ENCODE data around the gene LTA4H.

The LTA4H gene

DNA sequence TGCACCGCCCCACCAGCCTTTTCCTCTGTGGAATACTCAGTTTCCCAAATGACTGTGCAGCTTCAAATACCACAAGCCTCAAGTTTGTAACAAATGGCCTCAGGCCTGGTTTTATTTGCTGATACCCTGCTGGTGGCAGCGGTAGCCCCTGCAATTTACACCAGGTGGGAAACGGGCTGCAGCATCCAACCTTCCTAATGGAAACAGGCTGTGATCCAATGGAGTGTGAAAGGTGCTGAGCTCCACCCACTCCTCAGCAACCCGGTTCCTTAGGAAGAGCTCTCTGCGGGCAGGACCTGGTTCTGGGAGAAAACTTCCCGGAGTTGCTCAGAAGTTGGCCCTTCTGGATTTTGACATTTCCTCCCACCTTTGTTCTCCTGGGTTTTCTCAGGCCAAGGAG lies 41.7 kb upstream of the LTA4H start:
- ChIA-PET CTCF (interaction anchor here (0.8 kb wide), 1 partner anchor 138 kb away, joined by 3 read pairs; no protein-coding TSS in a partner anchor), POLR2A (no interaction called here)
- TF ChIP-seq, protein P1, sequence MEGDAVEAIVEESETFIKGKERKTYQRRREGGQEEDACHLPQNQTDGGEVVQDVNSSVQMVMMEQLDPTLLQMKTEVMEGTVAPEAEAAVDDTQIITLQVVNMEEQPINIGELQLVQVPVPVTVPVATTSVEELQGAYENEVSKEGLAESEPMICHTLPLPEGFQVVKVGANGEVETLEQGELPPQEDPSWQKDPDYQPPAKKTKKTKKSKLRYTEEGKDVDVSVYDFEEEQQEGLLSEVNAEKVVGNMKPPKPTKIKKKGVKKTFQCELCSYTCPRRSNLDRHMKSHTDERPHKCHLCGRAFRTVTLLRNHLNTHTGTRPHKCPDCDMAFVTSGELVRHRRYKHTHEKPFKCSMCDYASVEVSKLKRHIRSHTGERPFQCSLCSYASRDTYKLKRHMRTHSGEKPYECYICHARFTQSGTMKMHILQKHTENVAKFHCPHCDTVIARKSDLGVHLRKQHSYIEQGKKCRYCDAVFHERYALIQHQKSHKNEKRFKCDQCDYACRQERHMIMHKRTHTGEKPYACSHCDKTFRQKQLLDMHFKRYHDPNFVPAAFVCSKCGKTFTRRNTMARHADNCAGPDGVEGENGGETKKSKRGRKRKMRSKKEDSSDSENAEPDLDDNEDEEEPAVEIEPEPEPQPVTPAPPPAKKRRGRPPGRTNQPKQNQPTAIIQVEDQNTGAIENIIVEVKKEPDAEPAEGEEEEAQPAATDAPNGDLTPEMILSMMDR (IDR thresholded peaks at IDR 0.05; ENCODE audit: insufficient read depth, low read length, missing control alignments): no peak
- no peak overlapping the region for H3K4me3 ChIP-seq (ENCODE audit: low read depth, low read length)
- DNase-seq (ENCODE audit: low read depth, low spot score): no peak

DNA sequence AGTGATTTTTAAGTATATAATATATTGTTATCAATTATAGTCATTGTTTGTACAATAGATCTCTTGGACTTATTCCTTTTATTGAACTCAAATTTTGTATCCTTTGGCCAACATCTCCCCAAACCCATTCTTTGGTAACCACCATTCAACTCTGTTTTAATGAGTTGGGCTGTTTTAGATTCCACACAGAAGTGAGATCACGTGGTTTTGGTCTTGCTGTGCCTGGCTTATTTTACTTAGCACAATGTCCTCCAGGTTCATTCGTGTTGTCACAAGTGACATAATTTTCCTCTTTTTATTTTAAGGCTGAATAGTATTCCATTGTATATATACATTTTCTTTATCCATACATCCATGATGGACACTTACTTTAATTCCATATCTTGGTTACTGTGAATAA lies 40.2 kb upstream of the LTA4H start:
- TF ChIP-seq, protein P1 (IDR thresholded peaks at IDR 0.05; ENCODE audit: insufficient read depth, low read length, missing control alignments): no peak
- POLR2A ChIA-PET: no interaction called here
- DNase-seq (ENCODE audit: low read depth, low spot score): no peak
- H3K4me3 ChIP-seq (ENCODE audit: low read depth, low read length): no peak overlapping the region
- CTCF ChIA-PET: interaction anchor here (1.3 kb wide), 1 partner anchor 441 kb away, joined by 3 read pairs; no protein-coding TSS in a partner anchor

DNA sequence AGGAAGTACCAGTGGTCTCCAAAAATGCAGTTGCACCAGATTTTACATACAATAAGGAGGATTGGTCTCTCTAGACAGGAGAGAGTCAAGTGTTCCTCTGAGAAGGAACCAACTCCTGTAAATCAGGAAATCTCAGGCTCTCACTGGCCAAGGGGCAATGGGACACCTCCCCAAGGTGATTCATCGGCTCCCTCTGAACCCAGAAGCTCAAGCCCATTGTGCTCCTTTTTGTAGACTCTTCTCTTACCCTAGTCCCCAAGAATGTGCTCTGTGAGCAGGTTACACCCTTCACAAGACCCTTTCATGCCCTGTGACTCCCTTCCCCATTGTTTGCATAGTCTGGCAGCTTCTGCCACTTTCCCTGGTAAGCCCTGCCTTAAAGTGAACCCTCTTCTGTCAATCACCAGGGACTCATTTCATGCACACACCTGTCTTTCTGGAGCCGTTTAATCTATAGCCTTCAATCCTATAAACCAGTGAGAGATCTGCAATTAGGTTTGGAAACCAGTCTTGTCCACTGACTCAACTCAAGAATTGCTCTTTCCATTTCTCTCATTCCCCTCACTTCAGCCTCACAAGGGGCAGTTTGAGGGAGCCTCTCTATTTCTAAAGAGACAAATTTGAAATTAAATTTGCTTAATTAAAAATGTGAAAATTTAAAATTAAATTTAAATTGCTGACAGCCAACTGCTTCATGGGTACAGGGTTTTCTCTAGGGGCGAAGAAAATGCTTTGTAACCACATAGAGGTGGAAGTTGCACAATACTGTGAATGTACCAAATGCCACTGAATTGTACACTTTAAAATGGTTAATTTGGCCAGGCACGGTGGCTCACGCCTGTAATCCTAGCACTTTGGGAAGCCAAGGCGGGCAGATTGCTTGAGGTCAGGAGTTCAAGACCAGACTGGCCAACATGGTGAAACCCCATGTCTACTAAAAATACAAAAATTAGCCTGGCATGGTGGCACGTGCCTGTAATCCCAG lies 38.3 kb upstream of the LTA4H start:
- DNase-seq (ENCODE audit: low read depth, low spot score): no peak
- TF ChIP-seq, protein P1 (IDR thresholded peaks at IDR 0.05; ENCODE audit: insufficient read depth, low read length, missing control alignments): no peak
- POLR2A ChIA-PET: no interaction called here
- H3K4me3 ChIP-seq (ENCODE audit: low read depth, low read length): no peak overlapping the region
- CTCF ChIA-PET: interaction anchor here (0.9 to 11.8 kb wide), 9 partner anchors 10 to 443 kb away, joined by 3 to 177 read pairs (median 4); no protein-coding TSS in a partner anchor

DNA sequence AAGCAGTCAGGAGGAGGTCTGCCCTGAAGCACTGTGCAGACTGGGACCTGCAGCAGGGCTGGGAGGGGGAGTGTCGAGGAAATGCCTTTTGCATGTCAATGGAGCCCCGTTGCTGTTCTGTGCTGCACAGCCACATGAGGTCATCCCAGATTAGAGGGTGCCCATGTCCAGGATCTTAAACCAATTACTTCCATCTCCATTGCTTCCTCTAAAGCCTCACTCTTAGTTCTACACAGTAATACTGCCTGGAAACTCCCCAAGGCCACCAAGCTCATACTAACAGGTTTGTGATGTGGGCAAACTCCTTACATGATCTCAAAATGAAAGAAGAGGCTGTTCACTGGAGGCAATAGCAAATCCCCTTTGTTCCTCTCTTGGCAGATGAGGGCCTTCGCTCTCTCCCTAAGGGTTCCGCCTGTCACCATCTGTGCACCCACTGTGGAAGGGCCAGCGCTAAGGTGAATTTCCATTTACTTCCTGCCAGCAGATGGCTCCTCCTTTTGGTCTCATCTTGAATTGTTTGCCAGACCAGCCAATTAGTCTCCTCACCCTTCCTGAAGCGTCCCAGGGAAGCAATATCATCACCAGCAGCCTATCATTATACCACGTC lies 35.4 kb upstream of the LTA4H start:
- no peak for DNase-seq (ENCODE audit: low read depth, low spot score)
- ChIA-PET POLR2A (no interaction called here), CTCF (interaction anchor here (1.4 to 11.8 kb wide), 3 partner anchors 9 to 445 kb away, joined by 4 to 177 read pairs (median 5); no protein-coding TSS in a partner anchor)
- TF ChIP-seq, protein P1 (IDR thresholded peaks at IDR 0.05; ENCODE audit: insufficient read depth, low read length, missing control alignments): no peak
- H3K4me3 ChIP-seq (ENCODE audit: low read depth, low read length): no peak overlapping the region

DNA sequence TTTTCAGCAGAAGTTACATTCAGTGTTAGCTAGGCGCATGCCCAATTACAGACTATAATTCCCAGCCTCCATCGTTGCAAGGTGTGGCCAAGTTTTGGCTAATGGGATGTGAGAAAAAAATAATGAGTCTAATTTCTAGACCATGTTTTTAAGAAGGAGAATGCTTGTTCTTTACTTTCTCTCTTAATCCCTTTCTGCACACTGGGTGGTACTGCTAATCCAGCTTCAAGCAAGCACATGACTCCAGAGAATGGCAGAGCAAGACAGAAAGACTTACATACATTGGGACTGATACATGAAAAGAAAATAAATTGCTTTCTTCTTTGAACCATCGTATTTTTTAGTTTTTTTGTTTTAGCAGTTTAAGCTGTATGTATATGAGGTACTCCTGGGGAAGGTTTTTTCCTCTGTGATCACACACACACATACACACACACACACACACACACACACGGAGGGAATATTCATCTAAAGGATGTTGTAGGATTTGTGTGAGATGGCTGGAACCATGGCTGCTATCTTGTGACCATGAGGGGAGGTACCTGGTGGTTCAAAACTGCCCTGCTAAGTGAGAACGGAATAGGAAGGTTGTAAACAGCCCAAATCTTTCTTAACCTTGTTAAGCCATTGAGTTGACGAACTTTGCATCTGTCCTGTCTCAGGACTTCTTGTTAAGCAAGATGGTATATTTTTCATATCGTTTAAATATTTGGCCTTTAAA lies 34.3 kb upstream of the LTA4H start:
- CTCF ChIA-PET: interaction anchor here (1.3 to 11.8 kb wide), 2 partner anchors 9 to 144 kb away, joined by 4 to 177 read pairs; no protein-coding TSS in a partner anchor
- POLR2A ChIA-PET: no interaction called here
- DNase-seq (ENCODE audit: low read depth, low spot score): no peak
- H3K4me3 ChIP-seq (ENCODE audit: low read depth, low read length): no peak overlapping the region
- TF ChIP-seq, protein P1 (IDR thresholded peaks at IDR 0.05; ENCODE audit: insufficient read depth, low read length, missing control alignments): no peak
